GM19372 (cell line): ENCODE measurements around the gene EDEM2.
"Not testable (repeated sequence)": the region's sequence is repeated elsewhere in the genome, so short reads cannot be mapped to it uniquely, and the experiment has no call there.

ENCODE experiments used
- ATAC-seq: cut with Tn5 transposase; IDR thresholded peaks from one replicate; pipeline ENCODE4 v1.9.1; 2021; ENCODE audit warnings: mild to moderate bottlenecking, low read depth, moderate library complexity; ENCODE audit not compliant: unreplicated experiment

EDEM2 gene

GRCh38 chr20:35088231-35089145, 58.6 kb downstream of the EDEM2 start:
- no peak for ATAC-seq

- ATAC-seq, result no peak
These were observed 59.3 kb downstream of the EDEM2 start for GRCh38 chr20:35087791-35088190.

GRCh38 chr20:35087355-35087754, 59.8 kb downstream of the EDEM2 start:
- no peak for ATAC-seq

- no peak for ATAC-seq
These were observed 61.5 kb downstream of the EDEM2 start for GRCh38 chr20:35085477-35086225.

GRCh38 chr20:35084998-35085397, 62.1 kb downstream of the EDEM2 start:
- ATAC-seq, result no peak

- ATAC-seq, result not testable (repeated sequence)
These were observed 66.8 kb downstream of the EDEM2 start for GRCh38 chr20:35080348-35080642.

GRCh38 chr20:35079472-35080347, 67.4 kb downstream of the EDEM2 start:
- no peak for ATAC-seq

- no peak for ATAC-seq
These were observed 69.3 kb downstream of the EDEM2 start for GRCh38 chr20:35077872-35078271.

GRCh38 chr20:35077341-35077740, 69.8 kb downstream of the EDEM2 start:
- no peak for ATAC-seq

GRCh38 chr20:35071436-35072153, 75.5 kb downstream of the EDEM2 start:
- not testable (repeated sequence) for ATAC-seq

- ATAC-seq, result no peak
These were observed 80.9 kb downstream of the EDEM2 start for GRCh38 chr20:35066194-35066593.
